A172 (cell line): ENCODE results near the gene CCDC85A. TPM values are rescaled to one million over a fixed set of nuclear protein-coding genes. Genes with fewer than 3 reads are reported as not detected.

ENCODE experiments used
- DNase-seq: peaks from one replicate; pipeline ENCODE4 v3.0.0-alpha.2; 2015; ENCODE audit warnings: low spot score
- total RNA-seq: library from RNA; depleted of rRNA; stranded (reverse); fragments of >200 nt; shearing (Covaris generic); gene quantifications from 2 replicates; pipeline ENCODE4 v1.2.3, GENCODE V29; 2014

The CCDC85A gene
- total RNA-seq, 1 experiment from 2014 or later = 13.1 TPM

- DNase-seq = no peak
Observed at GRCh38 chr2:56364902-56365301, 181.1 kb downstream of the CCDC85A start.

- DNase-seq = no peak
Observed at GRCh38 chr2:56369316-56369715, 185.5 kb downstream of the CCDC85A start.

GRCh38 chr2:56372071-56372656, 188.4 kb downstream of the CCDC85A start:
- DNase-seq = no peak

- DNase-seq = no peak
Observed at GRCh38 chr2:56375251-56375650, 191.5 kb downstream of the CCDC85A start.

DNA sequence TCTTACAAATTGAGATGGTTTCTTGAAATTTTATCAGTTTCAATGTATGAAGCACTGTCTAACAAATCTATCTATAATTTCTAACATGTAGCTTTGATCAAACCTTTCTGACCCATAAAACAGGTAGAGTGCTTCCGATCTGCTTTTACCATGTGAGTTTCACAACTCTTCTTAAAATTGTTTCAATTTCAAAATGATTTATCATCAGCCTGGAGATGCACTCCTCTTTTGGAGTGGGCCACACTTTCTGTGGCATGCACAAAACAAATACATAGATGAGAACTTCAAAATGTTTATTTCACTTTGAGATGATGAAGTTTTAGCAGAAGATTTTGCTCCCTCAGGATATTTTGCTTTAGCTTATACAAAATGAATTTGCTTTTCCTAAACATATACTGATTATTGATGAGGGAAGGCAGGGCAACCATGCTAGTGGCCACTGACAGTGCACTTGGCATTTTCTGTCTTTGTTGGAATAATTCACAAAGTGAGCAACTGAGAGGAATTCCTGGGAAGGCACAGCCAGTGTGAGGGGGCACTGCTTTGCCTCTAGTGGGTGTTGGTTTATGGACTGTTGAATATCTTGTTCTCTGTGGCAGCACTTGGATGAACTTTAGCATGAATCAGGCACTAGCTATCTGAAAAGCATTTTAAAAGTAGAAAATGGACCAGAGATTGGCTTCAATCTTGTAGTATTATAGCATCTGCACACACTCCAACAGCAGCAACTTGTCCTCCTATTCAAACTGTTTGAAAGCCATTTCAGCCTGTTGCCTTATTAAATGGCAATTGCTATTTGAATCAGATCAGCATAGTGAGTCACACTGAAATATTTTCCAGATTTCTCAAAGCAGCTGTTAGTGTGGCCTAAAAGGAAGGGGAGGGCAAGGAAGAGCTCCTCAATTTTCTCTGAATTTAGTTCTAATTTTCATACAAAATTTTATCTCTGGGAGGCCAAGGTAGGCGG, 193.2 kb downstream of the CCDC85A start:
- DNase-seq = peak; percentile 5

GRCh38 chr2:56379066-56379465, 195.3 kb downstream of the CCDC85A start:
- no peak for DNase-seq

DNA sequence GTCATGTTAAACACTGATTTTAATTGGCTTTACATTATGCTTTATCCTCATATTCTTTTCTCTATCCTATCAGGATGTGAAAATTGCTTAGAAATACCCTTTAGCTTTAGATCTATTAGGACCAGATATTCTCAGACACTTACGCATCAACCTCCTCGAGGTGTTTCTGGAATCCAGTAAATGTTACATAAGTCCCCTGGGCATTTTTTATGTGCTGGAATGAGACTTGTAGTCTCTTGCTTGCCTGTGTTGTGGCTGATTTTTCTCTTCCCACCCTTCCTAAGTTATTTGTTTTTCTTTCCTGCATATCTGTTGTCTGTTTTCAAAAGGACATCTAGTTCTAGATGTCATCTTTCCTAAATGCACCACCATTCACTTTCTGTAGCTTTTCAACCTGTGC, 197.1 kb downstream of the CCDC85A start:
- DNase-seq = no peak

- DNase-seq = no peak
Observed at GRCh38 chr2:56382466-56382865, 198.7 kb downstream of the CCDC85A start.

DNA sequence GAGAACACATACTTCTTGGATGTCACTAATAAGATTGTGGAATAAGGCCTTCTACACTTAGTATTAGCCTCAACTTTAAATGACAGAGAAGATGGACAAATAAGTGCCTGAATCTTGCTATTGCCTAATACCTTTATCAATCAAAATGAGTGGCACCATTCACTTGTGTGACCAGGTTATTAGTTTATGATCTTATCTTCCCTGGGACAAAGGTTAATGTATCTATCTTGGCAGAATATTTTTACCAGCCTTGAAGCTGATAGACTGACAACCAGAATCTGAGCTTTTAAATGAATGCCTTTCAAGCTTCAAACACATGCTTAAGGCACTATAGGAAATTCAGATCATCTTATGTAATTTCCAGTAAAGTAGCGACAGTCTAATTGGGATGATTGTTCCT, 202.9 kb downstream of the CCDC85A start:
- DNase-seq = no peak

DNA sequence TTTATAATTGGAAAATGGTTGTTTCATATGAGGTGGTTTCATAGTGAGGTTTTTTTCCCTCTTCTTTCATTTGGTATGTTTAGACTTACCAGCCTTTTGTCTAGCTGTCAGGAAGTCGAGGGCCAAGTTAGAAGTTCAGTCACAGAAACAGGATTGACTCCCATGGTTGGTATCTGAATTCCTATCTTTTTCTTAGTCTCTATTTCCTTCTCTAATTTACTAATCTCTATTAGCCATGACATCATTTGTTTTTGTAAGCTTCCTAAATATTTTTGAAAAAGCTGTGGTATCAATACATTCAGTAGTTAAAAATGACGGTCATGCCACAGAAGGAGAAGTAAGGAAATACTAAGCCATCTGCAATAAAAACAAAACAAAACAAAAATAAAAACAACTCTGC, 206.9 kb downstream of the CCDC85A start:
- DNase-seq = no peak

- no peak for DNase-seq
Observed at GRCh38 chr2:56410140-56410539, 226.3 kb downstream of the CCDC85A start.

DNA sequence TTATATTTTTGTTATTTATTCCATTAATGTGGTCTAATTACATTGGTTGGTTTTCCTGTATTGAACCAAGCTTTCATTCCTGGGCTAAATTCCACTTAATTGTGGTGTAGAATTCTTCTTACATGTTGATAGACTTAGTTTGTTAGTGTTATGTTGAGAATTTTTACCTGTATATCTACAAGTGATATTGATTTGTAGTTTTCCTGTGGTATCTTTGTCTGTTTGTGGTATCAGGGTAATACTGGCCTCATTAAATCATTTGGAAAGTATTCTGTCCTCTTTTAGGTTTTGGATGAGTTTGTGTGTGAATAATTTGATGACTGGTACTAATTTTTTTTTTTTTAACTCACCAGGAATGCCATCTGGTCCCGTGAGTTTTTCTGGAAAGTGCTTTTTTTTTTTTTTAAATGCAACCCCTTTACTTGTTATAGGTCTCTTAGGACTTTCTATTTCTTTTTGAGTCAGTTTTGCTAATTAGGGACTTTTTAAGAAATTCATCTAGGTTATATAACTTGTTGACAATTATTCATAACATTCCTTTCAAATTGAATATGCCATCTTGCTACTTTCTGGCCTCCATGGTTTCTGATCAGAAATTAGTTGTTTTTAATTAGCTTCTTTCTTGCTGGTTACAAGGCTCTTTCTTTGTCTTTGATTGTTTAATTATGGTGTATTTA, 232.8 kb downstream of the CCDC85A start:
- DNase-seq = no peak
